ENCODE measurements around the gene RGS6. TPM values are rescaled to one million over a fixed set of nuclear protein-coding genes. Genes with fewer than 3 reads are reported as not detected.

RGS6 gene
- total RNA-seq, 6 donors from 2014 or later: 0.83 to 12.9 (median 2.2) TPM; not detected in 1

DNA sequence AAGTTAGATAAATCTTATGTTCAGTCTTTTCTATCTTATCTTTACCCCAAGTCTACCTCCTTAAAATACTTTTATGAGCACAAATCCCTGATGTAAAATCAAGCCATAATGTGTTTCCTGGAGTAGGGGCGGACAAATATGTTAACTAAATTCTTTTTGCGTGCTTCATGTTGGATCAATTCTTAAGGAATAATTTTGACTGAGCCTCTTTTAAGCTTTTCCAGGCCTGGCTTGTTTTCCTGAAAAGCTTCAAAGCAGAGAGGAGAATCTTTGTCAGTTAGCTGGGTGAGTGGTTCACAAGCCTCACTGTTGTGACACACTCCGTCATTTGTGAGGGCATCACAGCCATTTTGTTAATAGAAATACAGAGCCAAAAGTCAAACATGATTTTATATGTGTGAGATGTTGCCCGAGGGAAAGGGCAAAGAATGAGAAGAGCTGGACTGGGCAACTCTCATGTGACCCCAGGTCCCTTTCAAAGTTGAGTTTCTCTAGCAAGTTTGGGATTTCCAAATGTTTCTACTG lies 468.9 kb downstream of the RGS6 start:
- Histone ChIP-seq H3K9me3 (no peaks in the 10 kb centered on the region), H3K27me3 (no peaks in the 10 kb centered on the region), H3K36me3 (no peaks in the 10 kb centered on the region), H3K4me3 (no peak overlapping the region), H3K27ac (no peak overlapping the region), H3K4me1 (peaks cover 0 to 3% (median 0%) of the 10 kb centered on the region in 4 donors)
- ATAC-seq (ENCODE audit: low FRiP score in 2 of 2): no peak
- DNase-seq: no peak
- 59 to 67% methylated on average over 4 of the region's 4 CpGs for WGBS, 2 donors
- no peak for TF ChIP-seq POLR2AphosphoS5 (IDR thresholded peaks at IDR 0.05)
- TF ChIP-seq POLR2A (IDR thresholded peaks at IDR 0.05): no peak
- no peak for TF ChIP-seq EP300 (IDR thresholded peaks at IDR 0.05)
- TF ChIP-seq, protein P1, sequence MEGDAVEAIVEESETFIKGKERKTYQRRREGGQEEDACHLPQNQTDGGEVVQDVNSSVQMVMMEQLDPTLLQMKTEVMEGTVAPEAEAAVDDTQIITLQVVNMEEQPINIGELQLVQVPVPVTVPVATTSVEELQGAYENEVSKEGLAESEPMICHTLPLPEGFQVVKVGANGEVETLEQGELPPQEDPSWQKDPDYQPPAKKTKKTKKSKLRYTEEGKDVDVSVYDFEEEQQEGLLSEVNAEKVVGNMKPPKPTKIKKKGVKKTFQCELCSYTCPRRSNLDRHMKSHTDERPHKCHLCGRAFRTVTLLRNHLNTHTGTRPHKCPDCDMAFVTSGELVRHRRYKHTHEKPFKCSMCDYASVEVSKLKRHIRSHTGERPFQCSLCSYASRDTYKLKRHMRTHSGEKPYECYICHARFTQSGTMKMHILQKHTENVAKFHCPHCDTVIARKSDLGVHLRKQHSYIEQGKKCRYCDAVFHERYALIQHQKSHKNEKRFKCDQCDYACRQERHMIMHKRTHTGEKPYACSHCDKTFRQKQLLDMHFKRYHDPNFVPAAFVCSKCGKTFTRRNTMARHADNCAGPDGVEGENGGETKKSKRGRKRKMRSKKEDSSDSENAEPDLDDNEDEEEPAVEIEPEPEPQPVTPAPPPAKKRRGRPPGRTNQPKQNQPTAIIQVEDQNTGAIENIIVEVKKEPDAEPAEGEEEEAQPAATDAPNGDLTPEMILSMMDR (IDR thresholded peaks at IDR 0.05): no peak

- no peak for ATAC-seq (ENCODE audit: low FRiP score in 2 of 2)
- no peaks in the 10 kb centered on the region for H3K27me3 ChIP-seq
- H3K9me3 ChIP-seq: no peaks in the 10 kb centered on the region
- no peak for DNase-seq
- TF ChIP-seq POLR2AphosphoS5 (IDR thresholded peaks at IDR 0.05) (no peak), EP300 (IDR thresholded peaks at IDR 0.05) (no peak), POLR2A (IDR thresholded peaks at IDR 0.05) (no peak)
- TF ChIP-seq, protein P1 (IDR thresholded peaks at IDR 0.05): no peak
- no peak overlapping the region for H3K4me3 ChIP-seq
- 30 to 36% methylated on average over 8 of the region's 8 CpGs for WGBS, 2 donors
- H3K27ac ChIP-seq: no peak overlapping the region
- no peaks in the 10 kb centered on the region for H3K36me3 ChIP-seq
- peaks cover 0 to 3% (median 0%) of the 10 kb centered on the region in 4 donors for H3K4me1 ChIP-seq
These were observed 469.6 kb downstream of the RGS6 start for GRCh38 chr14:72401632-72402376.

DNA sequence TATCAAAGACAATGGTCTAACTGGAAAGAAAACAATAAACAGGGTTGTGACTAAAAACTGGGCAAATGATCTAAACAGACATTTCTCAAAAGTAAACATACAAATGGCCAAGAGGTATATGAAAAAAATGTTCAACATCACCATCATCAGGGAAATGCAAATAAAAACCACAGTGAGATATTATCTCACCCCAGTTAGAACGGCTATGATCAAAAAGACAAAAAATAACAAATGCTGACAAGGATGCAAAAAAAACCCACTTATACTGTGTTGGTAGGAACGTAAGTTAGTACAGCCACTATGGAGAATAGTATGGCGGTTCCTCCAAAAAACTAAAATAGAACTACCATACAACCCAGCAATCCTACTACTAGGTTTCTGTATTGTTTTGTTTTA lies 470.1 kb downstream of the RGS6 start:
- Histone ChIP-seq H3K4me1 (peaks cover 0 to 3% (median 0%) of the 10 kb centered on the region in 4 donors), H3K9me3 (no peaks in the 10 kb centered on the region), H3K27ac (no peak overlapping the region), H3K4me3 (no peak overlapping the region), H3K36me3 (no peaks in the 10 kb centered on the region), H3K27me3 (no peaks in the 10 kb centered on the region)
- 64 to 73% methylated on average over 3 of the region's 3 CpGs for WGBS, 2 donors
- TF ChIP-seq POLR2AphosphoS5 (IDR thresholded peaks at IDR 0.05): no peak
- TF ChIP-seq, protein P1 (IDR thresholded peaks at IDR 0.05): no peak
- TF ChIP-seq EP300 (IDR thresholded peaks at IDR 0.05): no peak
- TF ChIP-seq POLR2A (IDR thresholded peaks at IDR 0.05): no peak
- ATAC-seq (ENCODE audit: low FRiP score in 2 of 2) (no peak), DNase-seq (no peak)

DNA sequence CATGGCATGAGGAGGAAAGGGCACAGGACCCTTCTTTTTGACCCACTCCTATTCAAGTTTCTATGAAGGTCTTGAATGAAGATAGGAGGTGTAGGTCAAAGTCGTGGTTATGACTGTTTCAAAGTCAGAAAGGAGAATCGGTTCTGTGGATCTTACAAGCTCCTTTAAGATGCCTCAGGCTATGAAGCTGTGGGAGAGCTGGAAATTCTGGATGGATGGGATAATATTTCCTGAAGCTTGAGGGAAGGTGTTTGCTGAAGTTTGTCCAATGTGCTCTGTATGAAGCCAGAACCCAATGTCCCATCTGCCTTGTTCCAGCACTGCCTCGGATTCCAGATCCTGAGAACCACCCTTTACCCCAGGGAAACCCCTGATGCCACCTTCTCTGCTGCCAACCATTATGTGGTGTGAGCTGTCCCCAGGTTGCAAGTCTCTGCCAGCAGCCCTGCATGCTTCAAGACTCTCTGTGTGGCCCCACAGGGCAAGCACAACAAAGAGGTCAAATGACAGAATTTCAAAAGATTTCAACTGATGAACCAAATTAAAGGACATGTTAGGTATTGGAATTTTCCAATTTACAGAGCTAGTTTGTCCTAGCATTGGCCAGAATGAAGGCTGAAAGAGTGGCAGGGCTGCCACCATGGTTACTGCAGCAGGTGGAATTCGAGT lies 472.0 kb downstream of the RGS6 start:
- ATAC-seq (ENCODE audit: low FRiP score in 2 of 2) (no peak), DNase-seq (no peak)
- no peak for TF ChIP-seq POLR2A (IDR thresholded peaks at IDR 0.05)
- TF ChIP-seq EP300 (IDR thresholded peaks at IDR 0.05): no peak
- TF ChIP-seq POLR2AphosphoS5 (IDR thresholded peaks at IDR 0.05): no peak
- TF ChIP-seq, protein P1 (IDR thresholded peaks at IDR 0.05): no peak
- Histone ChIP-seq H3K4me3 (no peak overlapping the region), H3K4me1 (peaks cover 0 to 3% (median 0%) of the 10 kb centered on the region in 4 donors), H3K27me3 (no peaks in the 10 kb centered on the region), H3K27ac (no peak overlapping the region), H3K36me3 (no peaks in the 10 kb centered on the region), H3K9me3 (peaks cover 0 to 5% (median 0%) of the 10 kb centered on the region in 4 donors)
- WGBS, 2 donors: 83 to 87% methylated on average over 3 to 4 of the region's 4 CpGs
